Right kidney (tissue), 1 donor: ENCODE measurements around the gene ANKS1B.

Experiments
- DNase-seq: peaks from one replicate; pipeline ENCODE4 v3.0.0-alpha.2; 2016

The ANKS1B gene

GRCh38 chr12:98719515-98720504 is 1264.9 kb downstream of the ANKS1B start:
- no peak for DNase-seq

DNA sequence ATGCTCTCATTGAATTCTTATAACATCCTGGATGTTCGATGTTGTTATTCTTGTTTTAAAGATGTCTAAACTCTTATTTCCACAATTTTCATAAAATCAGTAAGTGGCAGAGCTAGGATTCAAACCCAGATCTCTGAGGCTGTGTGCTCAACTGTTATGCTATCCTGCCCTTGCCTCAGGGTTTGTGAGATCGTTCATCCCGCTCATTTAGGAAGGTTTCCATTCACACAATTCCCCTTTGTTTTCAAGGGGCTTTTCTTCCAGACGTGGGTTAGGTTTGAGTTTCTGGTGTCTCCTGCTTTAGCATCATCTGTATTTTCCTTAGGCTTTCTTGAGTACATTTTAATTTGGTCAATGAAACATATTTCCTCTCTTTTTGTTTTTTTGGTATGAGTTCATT is 1270.3 kb downstream of the ANKS1B start:
- no peak for DNase-seq

DNA sequence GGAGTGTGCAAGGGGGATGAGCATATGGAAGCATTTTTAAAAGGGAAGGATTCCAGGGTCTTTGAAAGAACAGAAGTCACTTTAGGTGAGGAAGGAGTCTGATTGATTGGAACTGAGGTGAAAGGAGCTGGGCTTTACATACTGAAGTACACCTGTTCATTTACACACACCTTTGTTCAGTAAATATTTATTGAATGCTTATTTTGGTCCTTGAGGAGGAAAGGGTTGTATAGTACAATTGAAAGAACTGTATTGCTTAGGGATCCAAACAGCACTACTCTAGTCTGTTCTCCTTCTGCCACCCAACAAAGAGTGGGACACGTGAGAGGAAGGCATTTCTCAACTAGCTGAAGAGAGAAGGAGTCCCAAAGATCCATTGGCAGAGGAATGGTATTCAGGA is 1275.7 kb downstream of the ANKS1B start:
- DNase-seq: no peak

DNA sequence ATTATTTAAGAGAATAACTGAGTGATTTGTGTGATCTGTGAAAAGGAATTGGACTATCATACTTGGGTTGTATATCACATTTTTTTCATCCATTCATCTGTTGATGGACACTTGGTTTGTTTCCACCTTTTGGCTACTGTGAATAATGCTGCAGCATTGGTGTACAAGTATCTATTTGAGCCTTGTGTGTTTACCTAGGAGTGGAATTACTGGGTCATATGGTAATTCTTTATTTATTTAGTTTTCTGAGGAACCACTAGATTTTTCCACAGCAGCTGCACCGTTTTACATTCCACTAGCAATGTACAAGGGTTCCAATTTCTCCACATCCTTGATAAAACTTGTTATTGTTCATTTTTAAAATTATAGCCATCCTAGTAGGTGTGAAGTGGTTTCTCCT is 1283.6 kb downstream of the ANKS1B start:
- DNase-seq: no peak

GRCh38 chr12:98699586-98699985 is 1285.2 kb downstream of the ANKS1B start:
- no peak for DNase-seq

- DNase-seq: no peak
Measured at GRCh38 chr12:98698603-98699463, 1285.9 kb downstream of the ANKS1B start.

DNA sequence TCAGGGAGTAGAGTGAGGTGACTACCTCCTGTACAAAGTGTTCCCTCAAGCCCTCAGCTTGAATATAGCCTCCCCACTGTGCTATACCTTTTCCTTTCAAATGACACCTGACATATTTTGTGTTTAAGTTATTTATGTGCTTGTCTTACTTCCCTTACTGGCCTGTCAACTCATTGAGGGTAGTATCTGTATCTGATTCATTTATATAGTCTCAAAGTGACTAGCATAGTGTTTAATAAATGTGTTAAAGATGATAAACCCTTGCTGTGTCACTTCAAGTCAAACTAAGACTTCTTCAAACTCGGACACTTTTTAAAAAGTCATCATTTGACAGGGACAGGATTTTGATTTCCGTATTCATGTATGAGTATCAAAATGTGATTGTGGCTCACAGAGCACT is 1287.5 kb downstream of the ANKS1B start:
- DNase-seq: no peak

- no peak for DNase-seq
Measured at GRCh38 chr12:98696036-98696646, 1288.6 kb downstream of the ANKS1B start.

DNA sequence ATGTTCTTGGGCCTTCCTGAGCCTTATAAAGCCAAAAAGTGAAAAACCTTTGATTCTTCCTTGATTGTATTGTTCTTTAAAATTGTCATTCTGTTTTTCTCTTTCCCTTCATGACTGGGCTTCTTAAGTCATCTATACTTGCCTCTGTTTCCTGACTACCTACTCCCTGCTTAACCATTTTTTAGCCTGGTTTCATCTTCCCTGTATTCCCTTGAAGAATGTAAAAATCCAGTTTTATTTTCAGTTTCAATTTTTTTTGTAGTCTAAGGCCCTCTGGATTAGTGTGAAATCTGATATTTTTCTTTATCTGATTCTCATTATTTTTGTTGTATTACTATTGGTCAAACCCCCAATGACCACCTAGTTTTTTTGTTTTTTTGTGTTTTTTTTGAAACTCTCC is 1293.4 kb downstream of the ANKS1B start:
- DNase-seq: no peak

DNA sequence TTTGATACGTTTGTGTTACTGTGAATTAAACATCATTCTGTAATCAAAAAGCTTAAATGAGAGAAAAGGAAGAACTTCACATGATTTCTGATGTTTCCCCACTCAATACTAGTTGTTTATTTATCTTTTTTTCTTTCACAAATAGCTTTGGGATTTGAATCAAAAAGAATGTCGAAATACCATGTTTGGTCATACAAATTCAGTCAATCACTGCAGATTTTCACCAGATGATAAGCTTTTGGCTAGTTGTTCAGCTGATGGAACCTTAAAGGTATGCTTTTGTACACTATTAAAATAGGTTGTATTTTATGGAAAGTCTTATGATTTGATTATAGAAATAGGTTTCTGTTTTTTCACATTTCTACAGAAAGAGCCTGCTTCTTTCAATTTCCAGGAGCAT is 1298.1 kb downstream of the ANKS1B start:
- DNase-seq: no peak
